ENCODE data around the gene ADCY3. TPM values are rescaled to one million over a fixed set of nuclear protein-coding genes. Genes with fewer than 3 reads are reported as not detected.

ADCY3 gene
- total RNA-seq, 5 donors from 2014 or later (not counting 1 experiment from before 2014, with no cell fraction given): 21.4 to 35.6 (median 32.8) TPM

DNA sequence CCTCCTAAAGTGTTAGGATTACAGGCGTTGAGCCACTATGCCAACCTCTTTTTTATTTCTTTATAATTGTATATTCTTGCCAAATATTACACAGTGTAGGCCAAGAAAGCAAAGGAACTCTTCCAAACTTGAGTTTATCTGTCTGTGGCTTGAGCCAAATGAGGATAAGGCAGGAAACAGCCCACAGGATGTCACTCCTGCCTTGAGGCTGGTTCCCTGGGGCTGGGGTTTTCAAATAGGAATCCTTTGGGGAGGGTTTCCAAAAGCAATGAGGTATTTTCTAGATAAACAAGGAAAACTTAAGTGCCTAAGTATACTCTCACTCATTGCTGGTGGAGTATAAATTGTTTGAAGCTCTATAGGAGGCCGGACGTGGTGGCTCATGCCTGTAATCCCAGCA, 56.4 kb downstream of the ADCY3 start:
- Mint-ChIP-seq H3K4me3 (no peak overlapping the region), H3K9me3 (peaks cover 0 to 2% (median 0%) of the 10 kb centered on the region in 3 donors), H3K4me1 (no peaks in the 10 kb centered on the region), H3K36me3 (peaks cover 24% of the 10 kb centered on the region), H3K27me3 (no peaks in the 10 kb centered on the region), H3K27ac (no peak overlapping the region)
- Histone ChIP-seq H3K27me3 (replicated peaks in 1 of 2; ENCODE audit: control insufficient read depth in 2 of 2, extremely low read depth in 1 of 2, insufficient read depth in 2 of 2, low read length in 1 of 2) (no peaks in the 10 kb centered on the region), H3K36me3 (ENCODE audit: control insufficient read depth in 2 of 2, extremely low read depth in 1 of 2, insufficient read depth in 1 of 2, low read length in 1 of 2) (no peaks in the 10 kb centered on the region), H3K27ac (ENCODE audit: low read length) (no peak overlapping the region), H3K4me1 (ENCODE audit: control insufficient read depth in 1 of 2, extremely low read depth in 1 of 2, insufficient read depth in 2 of 2, low read length in 2 of 2) (no peaks in the 10 kb centered on the region), H3K4me3 (ENCODE audit: control insufficient read depth in 1 of 2, extremely low read depth in 1 of 2, low read length in 1 of 2) (no peak overlapping the region), H3K9me3 (no peaks in the 10 kb centered on the region)
- ATAC-seq (replicated peaks in 1 of 4) (no peak), DNase-seq (no peak)
- CTCF ChIA-PET: no interaction called here
- WGBS (ENCODE audit: insufficient coverage): no CpG with 5 or more reads among the region's 3 CpGs
- POLR2A ChIA-PET: no interaction called here

GRCh38 chr2:24861500-24861899, 58.5 kb downstream of the ADCY3 start:
- ATAC-seq (replicated peaks in 1 of 4) (no peak), DNase-seq (no peak)
- 100% methylated on average over 3 of the region's 11 CpGs for WGBS (ENCODE audit: insufficient coverage)
- Histone ChIP-seq H3K4me1 (ENCODE audit: control insufficient read depth in 1 of 2, extremely low read depth in 1 of 2, insufficient read depth in 2 of 2, low read length in 2 of 2) (no peaks in the 10 kb centered on the region), H3K9me3 (no peaks in the 10 kb centered on the region), H3K36me3 (ENCODE audit: control insufficient read depth in 2 of 2, extremely low read depth in 1 of 2, insufficient read depth in 1 of 2, low read length in 1 of 2) (no peaks in the 10 kb centered on the region), H3K4me3 (ENCODE audit: control insufficient read depth in 1 of 2, extremely low read depth in 1 of 2, low read length in 1 of 2) (no peak overlapping the region), H3K27me3 (replicated peaks in 1 of 2; ENCODE audit: control insufficient read depth in 2 of 2, extremely low read depth in 1 of 2, insufficient read depth in 2 of 2, low read length in 1 of 2) (no peaks in the 10 kb centered on the region), H3K27ac (ENCODE audit: low read length) (no peak overlapping the region)
- CTCF ChIA-PET: no interaction called here
- Mint-ChIP-seq H3K36me3 (peaks cover 18% of the 10 kb centered on the region), H3K4me1 (no peaks in the 10 kb centered on the region), H3K9me3 (no peaks in the 10 kb centered on the region), H3K4me3 (no peak overlapping the region), H3K27me3 (no peaks in the 10 kb centered on the region), H3K27ac (no peak overlapping the region)
- POLR2A ChIA-PET: interaction anchor here in 1 of 2 donors (0.6 kb wide), 1 partner anchor 30 kb away, joined by 6 read pairs; no protein-coding TSS in a partner anchor

DNA sequence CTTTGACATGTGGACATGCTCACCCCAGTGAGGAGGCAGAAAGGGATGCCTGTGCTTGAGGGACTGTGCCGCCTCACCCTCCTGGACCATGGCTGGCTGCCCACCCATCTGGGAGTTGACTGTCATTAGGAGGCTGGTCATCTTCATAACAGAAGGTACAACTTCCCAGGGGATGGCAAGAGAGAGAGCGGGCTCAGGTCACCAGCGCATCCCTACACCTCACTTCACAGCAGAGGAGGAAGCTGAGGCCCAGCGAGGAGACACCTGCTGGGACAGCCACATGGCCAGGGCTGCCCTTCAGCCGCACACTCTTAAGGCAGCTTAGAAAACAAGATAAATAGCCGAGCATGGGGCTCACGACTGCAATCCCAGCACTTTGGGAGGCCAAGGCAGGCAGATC, 59.4 kb downstream of the ADCY3 start:
- Mint-ChIP-seq H3K9me3 (no peaks in the 10 kb centered on the region), H3K27ac (no peak overlapping the region), H3K27me3 (no peaks in the 10 kb centered on the region), H3K4me1 (no peaks in the 10 kb centered on the region), H3K4me3 (no peak overlapping the region), H3K36me3 (peaks cover 20% of the 10 kb centered on the region)
- Histone ChIP-seq H3K9me3 (no peaks in the 10 kb centered on the region), H3K27ac (ENCODE audit: low read length) (no peak overlapping the region), H3K4me3 (ENCODE audit: control insufficient read depth in 1 of 2, extremely low read depth in 1 of 2, low read length in 1 of 2) (no peak overlapping the region), H3K36me3 (ENCODE audit: control insufficient read depth in 2 of 2, extremely low read depth in 1 of 2, insufficient read depth in 1 of 2, low read length in 1 of 2) (no peaks in the 10 kb centered on the region), H3K27me3 (replicated peaks in 1 of 2; ENCODE audit: control insufficient read depth in 2 of 2, extremely low read depth in 1 of 2, insufficient read depth in 2 of 2, low read length in 1 of 2) (no peaks in the 10 kb centered on the region), H3K4me1 (ENCODE audit: control insufficient read depth in 1 of 2, extremely low read depth in 1 of 2, insufficient read depth in 2 of 2, low read length in 2 of 2) (no peaks in the 10 kb centered on the region)
- ChIA-PET CTCF (no interaction called here), POLR2A (interaction anchor here in 1 of 2 donors (0.6 kb wide), 1 partner anchor 33 kb away, joined by 6 read pairs; no protein-coding TSS in a partner anchor)
- DNase-seq (no peak), ATAC-seq (replicated peaks in 1 of 4) (no peak)
- 100% methylated on average over 5 of the region's 7 CpGs for WGBS (ENCODE audit: insufficient coverage)

DNA sequence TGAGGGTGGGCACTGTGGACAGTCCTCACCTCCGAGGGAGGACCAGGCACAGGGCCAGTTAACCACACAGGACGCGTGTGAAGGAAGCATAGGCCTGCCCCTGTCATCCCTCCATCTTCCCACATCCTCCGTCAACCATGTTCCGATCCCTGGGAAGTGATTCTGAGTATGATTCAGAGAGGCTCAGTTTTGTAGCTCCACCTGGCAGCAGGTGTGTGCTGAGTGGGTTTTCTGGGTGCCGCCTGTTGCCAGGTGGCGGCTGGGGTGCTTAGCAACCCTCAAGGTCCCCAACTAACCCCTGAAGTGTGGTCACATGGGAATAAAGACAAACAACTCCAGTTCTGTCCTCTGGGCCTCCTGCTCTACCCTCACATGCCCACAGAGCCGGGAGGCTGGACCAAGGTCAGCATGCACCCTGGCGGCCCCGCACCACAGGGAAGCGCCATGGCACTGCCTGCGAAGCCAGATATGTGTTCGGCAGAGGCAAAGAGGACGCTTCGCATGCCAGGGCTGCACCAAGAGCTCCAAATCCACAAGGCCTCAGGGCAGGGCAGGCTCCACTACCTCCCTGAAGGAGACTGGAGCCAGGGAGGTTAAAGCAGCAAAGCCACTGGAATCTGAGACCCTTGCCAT, 60.0 kb downstream of the ADCY3 start:
- H3K27ac Mint-ChIP-seq: no peak overlapping the region
- no peaks in the 10 kb centered on the region for H3K9me3 Mint-ChIP-seq
- ATAC-seq (replicated peaks in 1 of 4): no peak
- H3K27me3 ChIP-seq (replicated peaks in 1 of 2; ENCODE audit: control insufficient read depth in 2 of 2, extremely low read depth in 1 of 2, insufficient read depth in 2 of 2, low read length in 1 of 2): no peaks in the 10 kb centered on the region
- H3K36me3 Mint-ChIP-seq: peaks cover 22% of the 10 kb centered on the region
- H3K4me1 ChIP-seq (ENCODE audit: control insufficient read depth in 1 of 2, extremely low read depth in 1 of 2, insufficient read depth in 2 of 2, low read length in 2 of 2): no peaks in the 10 kb centered on the region
- WGBS (ENCODE audit: insufficient coverage): 97% methylated on average over 8 of the region's 15 CpGs
- H3K9me3 ChIP-seq: no peaks in the 10 kb centered on the region
- ChIA-PET CTCF (no interaction called here), POLR2A (no interaction called here)
- no peaks in the 10 kb centered on the region for H3K36me3 ChIP-seq (ENCODE audit: control insufficient read depth in 2 of 2, extremely low read depth in 1 of 2, insufficient read depth in 1 of 2, low read length in 1 of 2)
- no peak overlapping the region for H3K27ac ChIP-seq (ENCODE audit: low read length)
- no peak overlapping the region for H3K4me3 Mint-ChIP-seq
- no peaks in the 10 kb centered on the region for H3K4me1 Mint-ChIP-seq
- no peaks in the 10 kb centered on the region for H3K27me3 Mint-ChIP-seq
- DNase-seq: no peak
- H3K4me3 ChIP-seq (ENCODE audit: control insufficient read depth in 1 of 2, extremely low read depth in 1 of 2, low read length in 1 of 2): no peak overlapping the region

- ATAC-seq (replicated peaks in 1 of 4) (no peak), DNase-seq (no peak)
- H3K4me3 ChIP-seq (ENCODE audit: control insufficient read depth in 1 of 2, extremely low read depth in 1 of 2, low read length in 1 of 2): no peak overlapping the region
- H3K36me3 ChIP-seq (ENCODE audit: control insufficient read depth in 2 of 2, extremely low read depth in 1 of 2, insufficient read depth in 1 of 2, low read length in 1 of 2): no peaks in the 10 kb centered on the region
- H3K27ac ChIP-seq (ENCODE audit: low read length): no peak overlapping the region
- H3K9me3 ChIP-seq: no peaks in the 10 kb centered on the region
- peaks cover 28% of the 10 kb centered on the region for H3K36me3 Mint-ChIP-seq
- H3K27me3 ChIP-seq (replicated peaks in 1 of 2; ENCODE audit: control insufficient read depth in 2 of 2, extremely low read depth in 1 of 2, insufficient read depth in 2 of 2, low read length in 1 of 2): no peaks in the 10 kb centered on the region
- H3K9me3 Mint-ChIP-seq: no peaks in the 10 kb centered on the region
- CTCF ChIA-PET: no interaction called here
- H3K27ac Mint-ChIP-seq: no peak overlapping the region
- no peak overlapping the region for H3K4me3 Mint-ChIP-seq
- no peaks in the 10 kb centered on the region for H3K4me1 ChIP-seq (ENCODE audit: control insufficient read depth in 1 of 2, extremely low read depth in 1 of 2, insufficient read depth in 2 of 2, low read length in 2 of 2)
- no peaks in the 10 kb centered on the region for H3K27me3 Mint-ChIP-seq
- POLR2A ChIA-PET: no interaction called here
- WGBS (ENCODE audit: insufficient coverage): 95% methylated on average over 12 of the region's 13 CpGs
- no peaks in the 10 kb centered on the region for H3K4me1 Mint-ChIP-seq
These were observed 61.0 kb downstream of the ADCY3 start for GRCh38 chr2:24858996-24859395.

DNA sequence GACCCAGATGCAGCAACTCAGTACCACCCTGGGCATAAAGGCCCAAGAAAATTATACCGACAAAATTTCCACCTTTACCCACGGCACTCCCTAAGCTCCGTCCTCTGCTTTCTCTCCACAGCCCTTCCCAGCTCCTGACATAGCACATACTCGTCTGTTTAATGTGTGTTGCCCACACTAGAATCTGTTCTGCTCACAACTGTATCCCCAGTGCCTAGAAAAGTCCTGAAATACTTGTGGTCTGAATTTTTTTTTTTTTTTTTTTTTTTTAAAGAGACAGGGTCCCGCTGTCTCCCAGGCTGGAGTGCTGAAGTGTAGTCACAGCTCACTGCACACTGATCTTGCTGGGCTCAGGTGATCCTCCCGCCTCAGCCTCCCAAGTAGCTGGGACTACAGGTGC, 62.3 kb downstream of the ADCY3 start:
- DNase-seq (no peak), ATAC-seq (replicated peaks in 1 of 4) (no peak)
- no CpG with 5 or more reads among the region's 6 CpGs for WGBS (ENCODE audit: insufficient coverage)
- no peaks in the 10 kb centered on the region for H3K4me1 ChIP-seq (ENCODE audit: control insufficient read depth in 1 of 2, extremely low read depth in 1 of 2, insufficient read depth in 2 of 2, low read length in 2 of 2)
- H3K27ac ChIP-seq (ENCODE audit: low read length): no peak overlapping the region
- Mint-ChIP-seq H3K4me1 (no peaks in the 10 kb centered on the region), H3K9me3 (no peaks in the 10 kb centered on the region), H3K4me3 (no peak overlapping the region), H3K27ac (no peak overlapping the region), H3K36me3 (peaks cover 24% of the 10 kb centered on the region), H3K27me3 (no peaks in the 10 kb centered on the region)
- POLR2A ChIA-PET: interaction anchor here in 1 of 2 donors (0.5 kb wide), 1 partner anchor 582 kb away, joined by 3 read pairs; no protein-coding TSS in a partner anchor
- H3K36me3 ChIP-seq (ENCODE audit: control insufficient read depth in 2 of 2, extremely low read depth in 1 of 2, insufficient read depth in 1 of 2, low read length in 1 of 2): no peaks in the 10 kb centered on the region
- no peak overlapping the region for H3K4me3 ChIP-seq (ENCODE audit: control insufficient read depth in 1 of 2, extremely low read depth in 1 of 2, low read length in 1 of 2)
- H3K9me3 ChIP-seq: no peaks in the 10 kb centered on the region
- no peaks in the 10 kb centered on the region for H3K27me3 ChIP-seq (replicated peaks in 1 of 2; ENCODE audit: control insufficient read depth in 2 of 2, extremely low read depth in 1 of 2, insufficient read depth in 2 of 2, low read length in 1 of 2)
- CTCF ChIA-PET: interaction anchor here (0.5 to 0.7 kb wide), 3 partner anchors 38 to 633 kb away, joined by 3 to 6 read pairs (median 3); no protein-coding TSS in a partner anchor
